ENCODE data around the gene GOLGA7B.

DNA sequence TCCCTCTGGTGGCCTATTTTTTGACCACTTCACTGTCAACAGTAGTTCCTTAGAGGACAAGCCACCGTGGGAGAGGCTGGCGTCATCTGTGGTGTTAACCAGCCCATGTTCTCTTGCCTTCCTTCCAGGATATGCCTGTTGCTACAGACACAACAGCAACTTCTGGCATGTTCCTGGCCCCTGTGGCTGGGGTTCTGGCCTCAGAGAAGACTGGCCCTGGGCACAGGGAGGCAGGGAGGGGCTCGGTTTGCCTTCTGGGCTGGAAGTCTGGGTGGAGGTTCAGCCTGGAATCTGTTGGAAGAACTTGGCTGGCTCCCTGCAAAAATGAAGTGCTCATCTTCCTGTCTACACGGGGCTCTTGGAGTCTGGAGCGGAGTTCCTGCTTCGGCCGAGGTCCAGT, 25.7 kb downstream of the GOLGA7B start:
- TF ChIP-seq CTCF (tag by site-specific recombination; IDR thresholded peaks at IDR 0.05) = no peak
- TF ChIP-seq BCL11A (tag by site-specific recombination; IDR thresholded peaks at IDR 0.05; ENCODE audit: low read depth) = no peak
- TF ChIP-seq, protein P1, sequence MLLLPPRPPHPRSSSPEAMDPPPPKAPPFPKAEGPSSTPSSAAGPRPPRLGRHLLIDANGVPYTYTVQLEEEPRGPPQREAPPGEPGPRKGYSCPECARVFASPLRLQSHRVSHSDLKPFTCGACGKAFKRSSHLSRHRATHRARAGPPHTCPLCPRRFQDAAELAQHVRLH (tag by site-specific recombination; IDR thresholded peaks at IDR 0.05) = no peak
- TF ChIP-seq YY1 (tag by site-specific recombination; IDR thresholded peaks at IDR 0.05) = no peak
- no peak for TF ChIP-seq ZNF155 (tag by site-specific recombination; IDR thresholded peaks at IDR 0.05)
- no peak for TF ChIP-seq ZNF623 (tag by site-specific recombination; IDR thresholded peaks at IDR 0.05)
- no peak for TF ChIP-seq ZNF747 (tag by site-specific recombination; IDR thresholded peaks at IDR 0.05)
- no peak for TF ChIP-seq REST (tag by site-specific recombination; IDR thresholded peaks at IDR 0.05)
- TF ChIP-seq, protein P2, sequence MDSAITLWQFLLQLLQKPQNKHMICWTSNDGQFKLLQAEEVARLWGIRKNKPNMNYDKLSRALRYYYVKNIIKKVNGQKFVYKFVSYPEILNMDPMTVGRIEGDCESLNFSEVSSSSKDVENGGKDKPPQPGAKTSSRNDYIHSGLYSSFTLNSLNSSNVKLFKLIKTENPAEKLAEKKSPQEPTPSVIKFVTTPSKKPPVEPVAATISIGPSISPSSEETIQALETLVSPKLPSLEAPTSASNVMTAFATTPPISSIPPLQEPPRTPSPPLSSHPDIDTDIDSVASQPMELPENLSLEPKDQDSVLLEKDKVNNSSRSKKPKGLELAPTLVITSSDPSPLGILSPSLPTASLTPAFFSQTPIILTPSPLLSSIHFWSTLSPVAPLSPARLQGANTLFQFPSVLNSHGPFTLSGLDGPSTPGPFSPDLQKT (IDR thresholded peaks at IDR 0.05; ENCODE audit: borderline replicate concordance, low read depth, low read length) = no peak
- TF ChIP-seq ZSCAN30 (tag by site-specific recombination; IDR thresholded peaks at IDR 0.05) = no peak
- no peak for TF ChIP-seq ZNF629 (tag by site-specific recombination; IDR thresholded peaks at IDR 0.05)
- TF ChIP-seq ZNF366 (tag by site-specific recombination; conservative IDR thresholded peaks at IDR 0.05) = no peak
- TF ChIP-seq ZNF76 (tag by site-specific recombination; IDR thresholded peaks at IDR 0.05; ENCODE audit: borderline replicate concordance, low read depth) = no peak

Measured in HEK293 (cell line).